Measurements from ENCODE around the gene SMAD9.
A peak's percentile ranks its signal among the peaks of the same experiment; 100 is the strongest.

SMAD9 gene

GRCh38 chr13:36919171-36919832 lies 736 bp downstream of the SMAD9 start:
- peak overlapping the region; percentile 40 for H3K4me3 ChIP-seq (ENCODE audit: low read depth, low read length)
- TF ChIP-seq CTCF (IDR thresholded peaks at IDR 0.05; ENCODE audit: insufficient read depth, low read depth, low read length, missing control alignments), result no peak
- DNase-seq (ENCODE audit: low read depth), result no peak

GRCh38 chr13:36918246-36919131 lies 1.5 kb downstream of the SMAD9 start:
- H3K4me3 ChIP-seq (ENCODE audit: low read depth, low read length), result no peak overlapping the region
- no peak for TF ChIP-seq CTCF (IDR thresholded peaks at IDR 0.05; ENCODE audit: insufficient read depth, low read depth, low read length, missing control alignments)
- peak; percentile 5 for DNase-seq (ENCODE audit: low read depth)

DNA sequence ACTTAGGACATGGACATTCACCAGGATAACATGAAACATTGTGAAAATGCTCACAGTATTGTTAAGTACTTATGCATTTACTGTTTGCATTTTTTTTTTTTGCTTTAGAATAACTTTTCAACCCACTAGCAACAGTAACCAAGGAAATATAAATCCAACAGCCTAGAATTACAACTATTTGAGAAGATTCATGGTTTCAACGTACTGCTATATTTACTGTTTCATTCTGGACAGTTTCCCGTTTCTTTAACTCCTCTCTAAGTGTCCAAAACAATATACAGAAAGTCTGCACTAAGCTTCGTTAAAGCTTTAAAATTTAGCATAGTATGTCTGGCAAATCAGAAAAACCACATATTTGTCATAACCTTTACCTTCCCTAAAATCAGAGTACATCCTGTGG lies 2.7 kb downstream of the SMAD9 start:
- no peak for TF ChIP-seq CTCF (IDR thresholded peaks at IDR 0.05; ENCODE audit: insufficient read depth, low read depth, low read length, missing control alignments)
- no peak for DNase-seq (ENCODE audit: low read depth)
- no peak overlapping the region for H3K4me3 ChIP-seq (ENCODE audit: low read depth, low read length)

GRCh38 chr13:36915896-36916640 lies 4.0 kb downstream of the SMAD9 start:
- no peak for DNase-seq (ENCODE audit: low read depth)
- no peak overlapping the region for H3K4me3 ChIP-seq (ENCODE audit: low read depth, low read length)
- no peak for TF ChIP-seq CTCF (IDR thresholded peaks at IDR 0.05; ENCODE audit: insufficient read depth, low read depth, low read length, missing control alignments)

DNA sequence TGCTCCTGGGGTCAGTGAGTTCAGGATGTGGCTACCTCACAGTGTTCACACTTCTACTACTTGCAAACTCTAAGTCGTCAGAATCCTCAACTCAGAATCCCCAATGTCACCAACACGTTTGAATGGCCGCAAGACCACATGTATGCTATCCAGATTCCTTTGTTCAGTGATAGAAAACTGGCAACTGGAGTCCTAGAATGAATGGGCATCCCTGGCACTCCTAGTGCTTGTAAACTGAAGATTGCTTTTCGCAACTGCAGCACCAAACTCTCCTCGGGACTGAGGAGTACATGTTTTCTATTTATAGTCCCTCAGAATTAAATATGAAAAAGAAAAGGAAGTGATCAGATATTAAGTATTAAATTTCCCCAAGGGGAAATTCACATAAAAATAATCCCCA lies 4.9 kb downstream of the SMAD9 start:
- no peak for TF ChIP-seq CTCF (IDR thresholded peaks at IDR 0.05; ENCODE audit: insufficient read depth, low read depth, low read length, missing control alignments)
- H3K4me3 ChIP-seq (ENCODE audit: low read depth, low read length), result no peak overlapping the region
- no peak for DNase-seq (ENCODE audit: low read depth)

DNA sequence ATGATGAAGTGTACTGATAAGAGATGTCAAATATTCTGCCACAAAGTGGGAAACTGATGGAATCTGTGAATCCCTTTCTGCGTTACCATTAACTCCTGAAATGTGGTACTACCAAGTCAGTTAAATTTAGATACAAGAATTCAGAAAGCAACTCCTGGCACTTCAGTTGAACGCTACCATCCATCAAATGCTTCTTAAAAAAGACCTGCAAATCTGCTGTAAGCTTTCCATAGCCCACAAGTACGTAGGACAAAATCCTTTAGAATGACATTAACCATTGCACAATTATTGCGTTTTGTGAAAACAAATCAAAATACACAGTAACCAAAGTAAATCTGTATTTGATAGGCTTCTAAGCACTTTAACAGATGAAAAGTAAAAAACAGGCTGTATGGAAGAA lies 5.4 kb downstream of the SMAD9 start:
- DNase-seq (ENCODE audit: low read depth), result no peak
- no peak overlapping the region for H3K4me3 ChIP-seq (ENCODE audit: low read depth, low read length)
- TF ChIP-seq CTCF (IDR thresholded peaks at IDR 0.05; ENCODE audit: insufficient read depth, low read depth, low read length, missing control alignments), result no peak

Measured in GM12865 (cell line).